Activated CD4-positive, alpha-beta T cell treated with anti-CD3 and anti-CD28 coated beads, Interleukin-2, amount 10 ng/mL, durations not matched to agents 24 days and 14 days (primary cell): ENCODE measurements around the gene PLA2G4C. TPM values are rescaled to one million over a fixed set of nuclear protein-coding genes. Genes with fewer than 3 reads are reported as not detected.

Experiments
- DNase-seq: peaks from one replicate; pipeline ENCODE4 v3.0.0; 2022
- H3K27ac Mint-ChIP-seq: one replicate; pipeline ENCODE4 v1.8.0; 2022; ENCODE audit warnings: mild to moderate bottlenecking, mixed read lengths
- H3K27me3 Mint-ChIP-seq: one replicate; pipeline ENCODE4 v1.8.0; 2022; ENCODE audit warnings: mixed read lengths
- H3K36me3 Mint-ChIP-seq: one replicate; pipeline ENCODE4 v1.8.0; 2022; ENCODE audit warnings: low read depth, mild to moderate bottlenecking, mixed read lengths
- H3K4me1 Mint-ChIP-seq: one replicate; pipeline ENCODE4 v1.8.0; 2021; ENCODE audit warnings: mixed read lengths
- H3K4me3 Mint-ChIP-seq: one replicate; pipeline ENCODE4 v1.8.0; 2022; ENCODE audit warnings: mild to moderate bottlenecking, moderate library complexity, mixed read lengths
- H3K9me3 Mint-ChIP-seq: one replicate; pipeline ENCODE4 v1.8.0; 2021; ENCODE audit warnings: mixed read lengths
- intact Hi-C: fragments of 100-400 bp; cut with micrococcal nuclease; formaldehyde crosslinking; loops from one replicate; pipeline ENCODE4 v1.15.1; 2023
- total RNA-seq: library from RNA; stranded (reverse); gene quantifications from 2 replicates; pipeline ENCODE4 v1.2.3, GENCODE V29; 2022

The PLA2G4C gene
- 9.2 and 11.4 TPM in 2 replicates for total RNA-seq

GRCh38 chr19:48110350-48110966 is at the start of gene PLA2G4C:
Gene PLA2G4C (minus strand): TSS chr19:48110817. CDS start chr19:48106529, 4,288 bp downstream.
- H3K27me3 Mint-ChIP-seq = no peaks in the 10 kb centered on the region
- H3K36me3 Mint-ChIP-seq = peaks cover 9% of the 10 kb centered on the region
- peak within 1 kb of the TSS; percentile 89 for H3K4me3 Mint-ChIP-seq
- DNase-seq = peak; percentile 94
- intact Hi-C loops = no loop called here
- peaks cover 16% of the 10 kb centered on the region for H3K4me1 Mint-ChIP-seq
- H3K27ac Mint-ChIP-seq = peak within 1 kb of the TSS; percentile 94
- H3K9me3 Mint-ChIP-seq = no peaks in the 10 kb centered on the region

- no peak overlapping the region for H3K4me3 Mint-ChIP-seq
- H3K27ac Mint-ChIP-seq = no peak overlapping the region
- no peaks in the 10 kb centered on the region for H3K27me3 Mint-ChIP-seq
- peaks cover 2% of the 10 kb centered on the region for H3K4me1 Mint-ChIP-seq
- intact Hi-C loops = no loop called here
- no peak for DNase-seq
- H3K9me3 Mint-ChIP-seq = no peaks in the 10 kb centered on the region
- peaks cover 56% of the 10 kb centered on the region for H3K36me3 Mint-ChIP-seq
Observed at GRCh38 chr19:48158210-48158790, 47.7 kb upstream of the PLA2G4C start.

DNA sequence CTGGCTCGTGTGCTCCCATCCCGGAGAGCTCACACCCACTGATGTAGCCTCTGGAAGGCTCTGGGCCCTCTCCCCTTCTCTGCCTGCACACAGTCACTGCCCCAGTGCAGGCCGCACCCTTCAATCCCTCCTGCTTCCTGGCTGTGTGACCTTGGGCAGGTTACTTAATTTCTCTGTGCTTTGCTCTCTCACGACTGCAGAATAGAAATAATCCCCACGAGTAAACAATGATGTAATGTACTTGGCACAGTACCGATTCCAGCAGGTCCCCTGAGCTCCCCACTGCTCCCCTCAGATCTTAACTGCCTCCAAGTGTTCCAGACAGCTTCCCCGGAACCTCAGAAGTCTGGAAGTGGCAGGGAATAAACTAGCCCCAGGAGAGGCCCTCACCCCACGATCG is 43.4 kb upstream of the PLA2G4C start:
- H3K27me3 Mint-ChIP-seq = no peaks in the 10 kb centered on the region
- no peak for DNase-seq
- no peak overlapping the region for H3K27ac Mint-ChIP-seq
- H3K9me3 Mint-ChIP-seq = no peaks in the 10 kb centered on the region
- no peak overlapping the region for H3K4me3 Mint-ChIP-seq
- peaks cover 48% of the 10 kb centered on the region for H3K36me3 Mint-ChIP-seq
- intact Hi-C loops = no loop called here
- H3K4me1 Mint-ChIP-seq = peaks cover 3% of the 10 kb centered on the region

DNA sequence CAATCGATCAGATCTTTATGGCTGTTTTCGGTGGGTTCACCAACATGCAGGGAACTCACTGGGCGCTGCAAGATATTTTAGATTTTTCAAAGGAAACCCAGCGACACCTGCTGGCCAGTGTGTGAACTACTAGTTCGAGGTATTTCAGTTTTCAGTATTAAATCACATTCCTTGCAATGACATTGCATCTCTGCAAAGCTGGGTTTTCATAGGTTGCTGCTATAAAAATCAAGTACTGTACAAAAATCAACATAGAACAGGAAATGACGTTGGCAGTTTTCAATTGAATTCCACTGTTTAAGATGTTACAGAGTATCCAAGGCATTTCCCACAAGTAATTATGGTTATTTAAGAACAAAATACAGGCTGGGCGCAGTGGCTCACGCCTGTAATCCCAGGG is 41.9 kb upstream of the PLA2G4C start:
- peaks cover 3% of the 10 kb centered on the region for H3K4me1 Mint-ChIP-seq
- DNase-seq = peak; percentile 90
- no peaks in the 10 kb centered on the region for H3K9me3 Mint-ChIP-seq
- no peaks in the 10 kb centered on the region for H3K27me3 Mint-ChIP-seq
- peaks cover 38% of the 10 kb centered on the region for H3K36me3 Mint-ChIP-seq
- intact Hi-C loops = loop anchor here (1.0 kb wide), 1 partner anchor 45 kb away; no protein-coding TSS in a partner anchor
- no peak overlapping the region for H3K4me3 Mint-ChIP-seq
- peak overlapping the region; percentile 29 for H3K27ac Mint-ChIP-seq

GRCh38 chr19:48149430-48149829 is 38.8 kb upstream of the PLA2G4C start:
- Mint-ChIP-seq H3K4me3 (no peak overlapping the region), H3K9me3 (no peaks in the 10 kb centered on the region), H3K4me1 (peaks cover 2% of the 10 kb centered on the region), H3K27me3 (no peaks in the 10 kb centered on the region), H3K27ac (no peak overlapping the region), H3K36me3 (peaks cover 26% of the 10 kb centered on the region)
- intact Hi-C loops = no loop called here
- no peak for DNase-seq

GRCh38 chr19:48148576-48148975 is 38.0 kb upstream of the PLA2G4C start:
- DNase-seq = no peak
- Mint-ChIP-seq H3K27me3 (no peaks in the 10 kb centered on the region), H3K4me1 (peaks cover 2% of the 10 kb centered on the region), H3K36me3 (peaks cover 28% of the 10 kb centered on the region), H3K9me3 (no peaks in the 10 kb centered on the region), H3K4me3 (no peak overlapping the region), H3K27ac (no peak overlapping the region)
- intact Hi-C loops = no loop called here

GRCh38 chr19:48147597-48148175 is 37.1 kb upstream of the PLA2G4C start:
- H3K4me1 Mint-ChIP-seq = peaks cover 2% of the 10 kb centered on the region
- H3K4me3 Mint-ChIP-seq = no peak overlapping the region
- intact Hi-C loops = no loop called here
- no peaks in the 10 kb centered on the region for H3K27me3 Mint-ChIP-seq
- no peak for DNase-seq
- no peaks in the 10 kb centered on the region for H3K9me3 Mint-ChIP-seq
- no peak overlapping the region for H3K27ac Mint-ChIP-seq
- H3K36me3 Mint-ChIP-seq = peaks cover 35% of the 10 kb centered on the region

GRCh38 chr19:48139053-48139452 is 28.4 kb upstream of the PLA2G4C start:
- peaks cover 40% of the 10 kb centered on the region for H3K36me3 Mint-ChIP-seq
- H3K27me3 Mint-ChIP-seq = no peaks in the 10 kb centered on the region
- no peaks in the 10 kb centered on the region for H3K9me3 Mint-ChIP-seq
- DNase-seq = no peak
- no peak overlapping the region for H3K4me3 Mint-ChIP-seq
- H3K27ac Mint-ChIP-seq = no peak overlapping the region
- no peaks in the 10 kb centered on the region for H3K4me1 Mint-ChIP-seq
- intact Hi-C loops = no loop called here

DNA sequence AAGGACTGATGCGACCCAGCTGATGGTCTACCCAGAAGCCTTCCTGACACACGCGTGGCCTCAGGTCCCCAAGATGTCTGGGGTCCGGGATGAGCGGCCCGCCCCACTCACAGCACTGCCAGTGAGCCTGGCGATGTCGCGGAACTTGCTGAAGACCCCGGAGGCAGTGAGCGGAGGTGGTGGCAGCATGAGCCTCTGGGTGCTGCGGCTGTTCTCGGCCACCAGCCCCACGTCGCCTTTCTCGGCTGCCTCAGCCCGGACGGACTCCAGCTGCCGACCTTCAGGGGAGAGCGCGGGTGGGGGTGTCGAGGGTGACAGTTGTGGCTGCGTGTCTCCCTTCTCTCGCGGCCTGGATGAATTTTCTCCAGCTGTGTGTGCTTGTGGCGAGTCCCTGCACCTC is 26.8 kb upstream of the PLA2G4C start:
- Mint-ChIP-seq H3K36me3 (peaks cover 29% of the 10 kb centered on the region), H3K9me3 (no peaks in the 10 kb centered on the region), H3K4me1 (no peaks in the 10 kb centered on the region), H3K27me3 (no peaks in the 10 kb centered on the region), H3K27ac (no peak overlapping the region), H3K4me3 (no peak overlapping the region)
- intact Hi-C loops = no loop called here
- DNase-seq = no peak

DNA sequence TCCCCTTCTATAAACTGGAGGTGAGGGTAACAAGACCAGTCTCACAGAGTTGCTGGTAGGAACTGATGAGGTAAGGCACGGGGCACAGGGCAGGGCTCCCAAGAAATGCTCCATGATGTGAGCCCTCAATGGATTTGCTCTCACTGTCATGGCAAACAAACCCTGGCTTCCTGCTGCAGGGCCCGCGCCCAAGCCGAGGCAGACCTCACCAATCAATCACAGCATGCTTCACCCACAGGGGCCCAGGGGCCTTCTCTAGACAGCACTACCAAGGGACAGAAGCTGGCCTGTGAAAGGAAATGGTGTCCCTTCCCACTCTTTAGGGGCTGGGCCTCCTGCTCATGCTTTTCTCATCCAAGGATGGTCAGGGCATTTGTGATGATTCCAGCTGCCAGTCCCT is 25.9 kb upstream of the PLA2G4C start:
- Mint-ChIP-seq H3K36me3 (peaks cover 34% of the 10 kb centered on the region), H3K4me3 (no peak overlapping the region), H3K27me3 (no peaks in the 10 kb centered on the region), H3K9me3 (no peaks in the 10 kb centered on the region), H3K27ac (no peak overlapping the region), H3K4me1 (no peaks in the 10 kb centered on the region)
- DNase-seq = no peak
- intact Hi-C loops = no loop called here

DNA sequence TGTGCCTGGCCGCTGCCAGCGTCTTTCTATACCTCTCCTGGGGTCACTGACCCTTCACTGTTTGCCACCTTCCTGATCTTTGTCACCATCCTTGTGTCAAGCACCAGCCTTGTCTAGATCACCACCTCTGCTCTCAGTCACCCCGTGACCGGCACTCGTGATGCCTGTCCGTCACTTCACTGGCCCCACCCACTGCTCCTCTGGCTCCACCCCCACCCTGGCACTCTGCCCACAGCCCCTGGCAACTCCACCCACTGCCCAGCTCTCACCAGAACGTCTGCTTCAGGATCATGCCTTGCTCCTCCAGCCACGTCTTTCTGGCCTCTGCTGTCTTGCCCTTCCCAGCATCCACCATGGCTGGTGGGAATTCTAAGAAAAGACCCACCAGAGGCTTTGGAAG is 24.8 kb upstream of the PLA2G4C start:
- Mint-ChIP-seq H3K4me3 (no peak overlapping the region), H3K36me3 (peaks cover 39% of the 10 kb centered on the region), H3K4me1 (no peaks in the 10 kb centered on the region), H3K27me3 (no peaks in the 10 kb centered on the region), H3K9me3 (no peaks in the 10 kb centered on the region), H3K27ac (no peak overlapping the region)
- intact Hi-C loops = no loop called here
- no peak for DNase-seq

DNA sequence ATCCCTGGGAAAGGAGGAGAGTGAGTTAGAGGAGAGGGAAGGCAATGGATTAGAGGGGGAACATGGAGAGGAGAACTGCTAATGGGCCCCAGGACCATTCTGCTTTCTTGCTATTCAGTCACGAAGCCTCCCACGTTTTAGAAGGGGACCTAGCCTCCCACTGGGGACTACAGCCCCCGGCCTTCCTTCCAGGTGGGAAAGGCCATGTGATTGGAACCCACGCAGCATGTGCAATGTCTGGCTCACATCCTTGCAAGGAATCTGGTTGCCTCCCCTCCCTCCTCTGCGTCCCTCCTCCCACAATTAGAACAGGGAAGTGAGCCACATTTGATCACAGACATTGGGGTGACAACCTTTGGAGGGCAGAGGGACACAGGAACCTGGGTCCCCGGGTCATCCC is 22.5 kb upstream of the PLA2G4C start:
- no peaks in the 10 kb centered on the region for H3K4me1 Mint-ChIP-seq
- H3K9me3 Mint-ChIP-seq = no peaks in the 10 kb centered on the region
- no peak overlapping the region for H3K4me3 Mint-ChIP-seq
- no peak overlapping the region for H3K27ac Mint-ChIP-seq
- H3K27me3 Mint-ChIP-seq = no peaks in the 10 kb centered on the region
- peaks cover 39% of the 10 kb centered on the region for H3K36me3 Mint-ChIP-seq
- no peak for DNase-seq
- intact Hi-C loops = no loop called here

DNA sequence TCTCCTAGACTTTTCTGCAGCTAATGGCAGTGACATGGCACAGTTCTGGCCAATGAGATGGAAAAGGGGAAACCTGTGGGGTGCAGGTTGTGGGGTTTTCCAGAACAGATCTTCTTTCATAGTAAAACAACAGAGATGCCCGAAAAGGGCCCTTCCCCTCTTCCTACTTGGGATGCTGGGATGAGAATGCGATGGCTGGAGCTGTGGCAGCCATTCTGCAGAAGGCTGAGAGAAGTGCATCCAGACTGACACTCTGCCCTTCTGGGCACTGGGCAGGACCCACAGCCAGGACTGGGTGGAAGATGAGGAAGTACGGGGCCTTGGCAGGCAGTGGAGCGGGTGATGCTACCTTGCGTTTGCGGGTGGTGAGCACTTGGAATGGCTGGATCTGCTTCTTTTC is 16.9 kb upstream of the PLA2G4C start:
- Mint-ChIP-seq H3K4me3 (no peak overlapping the region), H3K9me3 (no peaks in the 10 kb centered on the region), H3K4me1 (peaks cover 7% of the 10 kb centered on the region), H3K27ac (no peak overlapping the region), H3K27me3 (no peaks in the 10 kb centered on the region), H3K36me3 (peaks cover 66% of the 10 kb centered on the region)
- no peak for DNase-seq
- intact Hi-C loops = no loop called here

- Mint-ChIP-seq H3K27me3 (no peaks in the 10 kb centered on the region), H3K9me3 (no peaks in the 10 kb centered on the region), H3K27ac (peak overlapping the region; percentile 46), H3K36me3 (peaks cover 73% of the 10 kb centered on the region), H3K4me3 (no peak overlapping the region), H3K4me1 (peaks cover 14% of the 10 kb centered on the region)
- intact Hi-C loops = no loop called here
- no peak for DNase-seq
Observed at GRCh38 chr19:48123907-48124651, 13.5 kb upstream of the PLA2G4C start.
